ENCODE data around the gene PPP6R2.

- TF ChIP-seq CTCF (IDR thresholded peaks at IDR 0.05) (no peak), POLR2A (IDR thresholded peaks at IDR 0.05) (no peak)
Observed at GRCh38 chr22:50459496-50460140, 116.5 kb downstream of the PPP6R2 start.
